ENCODE results near the gene RAD51C. TPM values are rescaled to one million over a fixed set of nuclear protein-coding genes. Genes with fewer than 3 reads are reported as not detected.
"Not testable (repeated sequence)": the region's sequence is repeated elsewhere in the genome, so short reads cannot be mapped to it uniquely, and the experiment has no call there.

The RAD51C gene
- total and polyA plus RNA-seq, 10 of the 15 experiments (the other 5 are each of a cell fraction or from before 2014, with no cell fraction given): 59.6 to 267 (median 106) TPM

DNA sequence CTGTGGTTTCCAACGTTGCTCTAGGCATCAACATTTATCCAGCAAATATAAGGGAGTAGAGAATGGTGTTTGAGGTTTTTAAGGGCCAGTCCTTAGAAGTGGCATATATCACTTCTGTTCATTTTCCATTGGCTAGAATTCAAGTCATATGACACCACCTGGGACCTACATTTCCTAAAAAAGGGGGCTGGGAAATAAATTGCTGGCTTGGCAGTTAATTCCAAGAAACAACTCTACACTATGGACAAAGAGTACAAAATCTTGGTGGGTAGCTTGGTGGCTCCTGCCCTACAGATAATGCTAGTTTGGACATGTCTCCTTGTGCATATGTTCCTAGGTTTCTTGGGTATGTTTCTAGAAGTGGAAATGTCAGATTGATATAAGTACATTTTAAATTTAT is 70.9 kb downstream of the RAD51C start (continued):
- TF ChIP-seq, protein P1, sequence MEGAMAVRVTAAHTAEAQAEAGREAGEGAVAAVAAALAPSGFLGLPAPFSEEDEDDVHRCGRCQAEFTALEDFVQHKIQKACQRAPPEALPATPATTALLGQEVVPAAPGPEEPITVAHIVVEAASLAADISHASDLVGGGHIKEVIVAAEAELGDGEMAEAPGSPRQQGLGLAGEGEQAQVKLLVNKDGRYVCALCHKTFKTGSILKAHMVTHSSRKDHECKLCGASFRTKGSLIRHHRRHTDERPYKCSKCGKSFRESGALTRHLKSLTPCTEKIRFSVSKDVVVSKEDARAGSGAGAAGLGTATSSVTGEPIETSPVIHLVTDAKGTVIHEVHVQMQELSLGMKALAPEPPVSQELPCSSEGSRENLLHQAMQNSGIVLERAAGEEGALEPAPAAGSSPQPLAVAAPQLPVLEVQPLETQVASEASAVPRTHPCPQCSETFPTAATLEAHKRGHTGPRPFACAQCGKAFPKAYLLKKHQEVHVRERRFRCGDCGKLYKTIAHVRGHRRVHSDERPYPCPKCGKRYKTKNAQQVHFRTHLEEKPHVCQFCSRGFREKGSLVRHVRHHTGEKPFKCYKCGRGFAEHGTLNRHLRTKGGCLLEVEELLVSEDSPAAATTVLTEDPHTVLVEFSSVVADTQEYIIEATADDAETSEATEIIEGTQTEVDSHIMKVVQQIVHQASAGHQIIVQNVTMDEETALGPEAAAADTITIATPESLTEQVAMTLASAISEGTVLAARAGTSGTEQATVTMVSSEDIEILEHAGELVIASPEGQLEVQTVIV (IDR thresholded peaks at IDR 0.05; ENCODE audit: borderline replicate concordance, partially characterized antibody): no peak
- TF ChIP-seq SPI1 (IDR thresholded peaks at IDR 0.05; ENCODE audit: borderline replicate concordance, insufficient read depth, low read depth, low read length): no peak
- TF ChIP-seq, protein P2, sequence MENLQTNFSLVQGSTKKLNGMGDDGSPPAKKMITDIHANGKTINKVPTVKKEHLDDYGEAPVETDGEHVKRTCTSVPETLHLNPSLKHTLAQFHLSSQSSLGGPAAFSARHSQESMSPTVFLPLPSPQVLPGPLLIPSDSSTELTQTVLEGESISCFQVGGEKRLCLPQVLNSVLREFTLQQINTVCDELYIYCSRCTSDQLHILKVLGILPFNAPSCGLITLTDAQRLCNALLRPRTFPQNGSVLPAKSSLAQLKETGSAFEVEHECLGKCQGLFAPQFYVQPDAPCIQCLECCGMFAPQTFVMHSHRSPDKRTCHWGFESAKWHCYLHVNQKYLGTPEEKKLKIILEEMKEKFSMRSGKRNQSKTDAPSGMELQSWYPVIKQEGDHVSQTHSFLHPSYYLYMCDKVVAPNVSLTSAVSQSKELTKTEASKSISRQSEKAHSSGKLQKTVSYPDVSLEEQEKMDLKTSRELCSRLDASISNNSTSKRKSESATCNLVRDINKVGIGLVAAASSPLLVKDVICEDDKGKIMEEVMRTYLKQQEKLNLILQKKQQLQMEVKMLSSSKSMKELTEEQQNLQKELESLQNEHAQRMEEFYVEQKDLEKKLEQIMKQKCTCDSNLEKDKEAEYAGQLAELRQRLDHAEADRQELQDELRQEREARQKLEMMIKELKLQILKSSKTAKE (IDR thresholded peaks at IDR 0.05; ENCODE audit: low read depth, poor library complexity, severe bottlenecking): no peak
- no peak for TF ChIP-seq SUZ12 (IDR thresholded peaks at IDR 0.05; ENCODE audit: unreplicated experiment)

DNA sequence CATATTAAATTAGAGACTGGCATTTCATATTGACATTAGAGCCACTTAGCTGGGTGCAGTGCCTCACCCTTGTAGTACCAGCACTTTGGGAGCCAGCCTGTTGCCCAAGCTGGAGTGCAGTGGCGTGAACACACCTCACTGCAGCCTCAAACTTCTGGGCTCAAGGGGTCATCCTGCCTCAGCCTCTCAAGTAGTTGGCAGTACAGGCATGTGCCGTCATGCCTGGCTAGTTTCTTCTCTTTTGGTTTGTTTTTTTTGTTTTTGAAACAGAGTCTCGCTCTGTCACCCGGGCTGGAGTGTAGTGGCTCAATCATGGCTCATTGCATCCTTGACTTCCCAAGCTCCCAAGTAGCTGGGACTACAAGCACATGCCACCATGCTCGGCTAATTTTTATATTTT is 72.0 kb downstream of the RAD51C start:
- no peak overlapping the region for H3K9ac ChIP-seq (ENCODE audit: control insufficient read depth, insufficient read depth, low read length)
- H3K4me2 ChIP-seq (ENCODE audit: control insufficient read depth, insufficient read depth): no peak overlapping the region
- in situ Hi-C loops (cut with MboI) (no loop called here), intact Hi-C loops (cut with micrococcal nuclease; ENCODE audit: unreplicated experiment) (no loop called here)
- H3K9me3 ChIP-seq (replicated peaks; ENCODE audit: control insufficient read depth, insufficient read depth, low read length): no peaks in the 10 kb centered on the region
- H4K20me1 ChIP-seq (ENCODE audit: control insufficient read depth, insufficient read depth): no peaks in the 10 kb centered on the region
- ChIA-PET POLR2A (interaction anchor here (0.7 kb wide), 1 partner anchor 254 kb away, joined by 6 read pairs; no protein-coding TSS in a partner anchor), SMC1A (ENCODE audit: uncharacterized antibody, unreplicated experiment) (no interaction called here), RAD21 (ENCODE audit: unreplicated experiment) (no interaction called here), CTCF (no interaction called here)
- no peaks in the 10 kb centered on the region; a peak in 1 of 4 replicates for H3K27me3 ChIP-seq (replicated peaks in 1 of 2; ENCODE audit: control insufficient read depth in 2 of 2, insufficient read depth in 2 of 2, low read length in 1 of 2)
- DNase-seq (ENCODE audit: low read depth, low spot score) (no peak), ATAC-seq (peak; percentile 26; the same call in 2 of the 3 replicates), FAIRE-seq (no peak)
- H3K27ac ChIP-seq (ENCODE audit: control insufficient read depth, insufficient read depth): no peak overlapping the region
- no peaks in the 10 kb centered on the region for H3K36me3 ChIP-seq (ENCODE audit: control insufficient read depth in 2 of 2, insufficient read depth in 2 of 2, low read length in 1 of 2)
- TF ChIP-seq PAX5 (IDR thresholded peaks at IDR 0.05; ENCODE audit: borderline replicate concordance, low read depth, low read length) (0 out of 2 replicates have a peak, but pooled peaks have one; percentile 35), BCL11A (IDR thresholded peaks at IDR 0.05; ENCODE audit: low read depth, low read length) (no peak)
- no peaks in the 10 kb centered on the region for H3K4me1 ChIP-seq (ENCODE audit: control insufficient read depth, insufficient read depth, low read length)
- no TSS peak for BruUV-seq (replicated peaks)
- WGBS (ENCODE audit: insufficient coverage, insufficient replicate concordance, low lambda C conversion rate, missing lambda C conversion rate): 27% methylated on average over 5 of the region's 5 CpGs
- no peak overlapping the region for H3K4me3 ChIP-seq
- no peaks in the 10 kb centered on the region for H3K79me2 ChIP-seq (ENCODE audit: control insufficient read depth, insufficient read depth, low read length)
- no peak overlapping the region for H2AFZ ChIP-seq (ENCODE audit: control insufficient read depth, low read depth, low read length)

DNA sequence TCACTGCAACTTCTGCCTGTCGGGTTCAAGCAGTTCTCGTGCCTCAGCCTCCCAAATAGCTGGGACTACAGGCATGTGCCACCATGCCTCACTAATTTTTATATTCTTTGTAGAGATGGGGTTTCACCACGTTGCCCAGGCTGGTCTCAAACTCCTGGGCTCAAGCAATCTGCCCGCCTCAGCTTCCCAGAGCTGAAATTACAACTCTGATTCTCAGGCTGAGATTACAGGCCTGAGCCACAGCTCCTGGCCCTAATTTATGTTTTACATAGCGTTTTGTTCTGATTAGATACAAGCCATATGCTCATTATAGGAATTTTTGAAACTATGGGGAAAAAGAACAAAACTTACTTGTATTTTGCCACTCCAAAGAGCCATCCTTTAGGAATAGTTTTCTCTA is 86.1 kb downstream of the RAD51C start:
- H4K20me1 ChIP-seq (ENCODE audit: control insufficient read depth, insufficient read depth); H3K4me1 ChIP-seq (ENCODE audit: control insufficient read depth, insufficient read depth, low read length); H2AFZ ChIP-seq (ENCODE audit: control insufficient read depth, low read depth, low read length); H3K9ac ChIP-seq (ENCODE audit: control insufficient read depth, insufficient read depth, low read length); DNase-seq (ENCODE audit: low read depth, low spot score); in situ Hi-C loops (cut with MboI); H3K79me2 ChIP-seq (ENCODE audit: control insufficient read depth, insufficient read depth, low read length); intact Hi-C loops (cut with micrococcal nuclease; ENCODE audit: unreplicated experiment); H3K4me2 ChIP-seq (ENCODE audit: control insufficient read depth, insufficient read depth); BruUV-seq (replicated peaks); RAD21 ChIA-PET (ENCODE audit: unreplicated experiment); CTCF ChIA-PET; SMC1A ChIA-PET (ENCODE audit: uncharacterized antibody, unreplicated experiment); FAIRE-seq; H3K36me3 ChIP-seq (ENCODE audit: control insufficient read depth in 2 of 2, insufficient read depth in 2 of 2, low read length in 1 of 2); ATAC-seq; H3K27ac ChIP-seq (ENCODE audit: control insufficient read depth, insufficient read depth); H3K9me3 ChIP-seq (replicated peaks; ENCODE audit: control insufficient read depth, insufficient read depth, low read length); H3K4me3 ChIP-seq; H3K27me3 ChIP-seq (replicated peaks in 1 of 2; ENCODE audit: control insufficient read depth in 2 of 2, insufficient read depth in 2 of 2, low read length in 1 of 2): not testable (repeated sequence)
- 20% methylated on average over 5 of the region's 5 CpGs for WGBS (ENCODE audit: insufficient coverage, insufficient replicate concordance, low lambda C conversion rate, missing lambda C conversion rate)
- POLR2A ChIA-PET: interaction anchor here (0.7 kb wide), 1 partner anchor 16 kb away, joined by 8 read pairs; no protein-coding TSS in a partner anchor

Measured in GM12878 (cell line).